HG03108 (cell line): Measurements from ENCODE around the gene TOGARAM1.

ENCODE experiments used
- ATAC-seq: cut with Tn5 transposase; IDR thresholded peaks from one replicate; pipeline ENCODE4 v1.9.1; 2021; ENCODE audit warnings: moderate library complexity; ENCODE audit not compliant: unreplicated experiment

TOGARAM1 gene

GRCh38 chr14:45084946-45085346 is 123.0 kb downstream of the TOGARAM1 start:
- ATAC-seq, result no peak

GRCh38 chr14:45089813-45090212 is 127.8 kb downstream of the TOGARAM1 start:
- ATAC-seq, result peak; percentile 61

GRCh38 chr14:45091710-45092109 is 129.7 kb downstream of the TOGARAM1 start:
- no peak for ATAC-seq

GRCh38 chr14:45094275-45094674 is 132.3 kb downstream of the TOGARAM1 start:
- ATAC-seq, result no peak

GRCh38 chr14:45095143-45095542 is 133.2 kb downstream of the TOGARAM1 start:
- no peak for ATAC-seq

- no peak for ATAC-seq
Observed at GRCh38 chr14:45096218-45096617, 134.2 kb downstream of the TOGARAM1 start.

GRCh38 chr14:45103806-45104205 is 141.8 kb downstream of the TOGARAM1 start:
- ATAC-seq, result no peak

GRCh38 chr14:45104561-45104960 is 142.6 kb downstream of the TOGARAM1 start:
- ATAC-seq, result no peak

GRCh38 chr14:45112896-45113781 is 151.1 kb downstream of the TOGARAM1 start:
- ATAC-seq, result no peak

- ATAC-seq, result no peak
Observed at GRCh38 chr14:45114327-45114726, 152.3 kb downstream of the TOGARAM1 start.

GRCh38 chr14:45118594-45118993 is 156.6 kb downstream of the TOGARAM1 start:
- ATAC-seq, result no peak

GRCh38 chr14:45120096-45120495 is 158.1 kb downstream of the TOGARAM1 start:
- ATAC-seq, result no peak

GRCh38 chr14:45123271-45123670 is 161.3 kb downstream of the TOGARAM1 start:
- ATAC-seq, result no peak
